ENCODE results near the gene CA10. TPM values are rescaled to one million over a fixed set of nuclear protein-coding genes. Genes with fewer than 3 reads are reported as not detected.

CA10 gene
- total and polyA plus RNA-seq, 8 donors: 1.3 TPM; not detected in 7

GRCh38 chr17:52134641-52135040 lies 23.9 kb downstream of the CA10 start:
- no peak for DNase-seq
- H3K36me3 ChIP-seq: no peaks in the 10 kb centered on the region
- no peak overlapping the region for H3K27ac ChIP-seq
- peaks cover 0 to 16% (median 3%) of the 10 kb centered on the region in 4 donors for H3K4me1 ChIP-seq
- intact Hi-C loops (cut with DNase I; ENCODE audit: low total_unique reads): no loop called here
- no peak overlapping the region for H3K4me3 ChIP-seq
- H3K9me3 ChIP-seq: no peaks in the 10 kb centered on the region
- H3K27me3 ChIP-seq: no peaks in the 10 kb centered on the region
- TF ChIP-seq, protein P1, sequence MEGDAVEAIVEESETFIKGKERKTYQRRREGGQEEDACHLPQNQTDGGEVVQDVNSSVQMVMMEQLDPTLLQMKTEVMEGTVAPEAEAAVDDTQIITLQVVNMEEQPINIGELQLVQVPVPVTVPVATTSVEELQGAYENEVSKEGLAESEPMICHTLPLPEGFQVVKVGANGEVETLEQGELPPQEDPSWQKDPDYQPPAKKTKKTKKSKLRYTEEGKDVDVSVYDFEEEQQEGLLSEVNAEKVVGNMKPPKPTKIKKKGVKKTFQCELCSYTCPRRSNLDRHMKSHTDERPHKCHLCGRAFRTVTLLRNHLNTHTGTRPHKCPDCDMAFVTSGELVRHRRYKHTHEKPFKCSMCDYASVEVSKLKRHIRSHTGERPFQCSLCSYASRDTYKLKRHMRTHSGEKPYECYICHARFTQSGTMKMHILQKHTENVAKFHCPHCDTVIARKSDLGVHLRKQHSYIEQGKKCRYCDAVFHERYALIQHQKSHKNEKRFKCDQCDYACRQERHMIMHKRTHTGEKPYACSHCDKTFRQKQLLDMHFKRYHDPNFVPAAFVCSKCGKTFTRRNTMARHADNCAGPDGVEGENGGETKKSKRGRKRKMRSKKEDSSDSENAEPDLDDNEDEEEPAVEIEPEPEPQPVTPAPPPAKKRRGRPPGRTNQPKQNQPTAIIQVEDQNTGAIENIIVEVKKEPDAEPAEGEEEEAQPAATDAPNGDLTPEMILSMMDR (IDR thresholded peaks at IDR 0.05): no peak
- no peak for TF ChIP-seq POLR2A (IDR thresholded peaks at IDR 0.05)
- no peak for TF ChIP-seq EP300 (IDR thresholded peaks at IDR 0.05)
- no peak for TF ChIP-seq POLR2AphosphoS5 (IDR thresholded peaks at IDR 0.05)
- WGBS, 5 donors: 44 to 81% (median 73%) methylated on average over 1 of the region's 1 CpG

DNA sequence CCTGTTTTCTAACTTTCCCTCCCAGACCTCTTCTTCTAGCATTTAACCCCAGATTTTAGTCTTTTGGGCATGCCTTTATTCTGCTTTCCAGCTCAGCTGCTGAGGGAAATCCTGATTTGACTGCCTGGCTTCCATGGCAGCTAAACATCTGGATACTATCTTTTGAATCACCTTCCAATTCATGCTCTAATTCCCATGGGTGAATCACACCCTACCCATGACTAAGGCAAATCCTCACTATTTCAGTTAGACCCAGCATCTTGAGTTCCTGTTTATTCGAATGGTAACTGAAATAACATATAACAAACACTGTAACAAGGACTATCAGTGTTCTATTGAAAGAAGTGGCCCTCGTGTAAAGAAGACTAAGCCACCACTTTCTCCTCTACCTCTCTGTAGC lies 29.8 kb downstream of the CA10 start:
- Histone ChIP-seq H3K36me3 (no peaks in the 10 kb centered on the region), H3K9me3 (no peaks in the 10 kb centered on the region), H3K4me1 (no peaks in the 10 kb centered on the region), H3K4me3 (no peak overlapping the region), H3K27ac (no peak overlapping the region), H3K27me3 (peaks cover 0 to 3% (median 0%) of the 10 kb centered on the region in 3 donors)
- intact Hi-C loops (cut with DNase I; ENCODE audit: low total_unique reads): no loop called here
- DNase-seq: no peak
- no peak for TF ChIP-seq EP300 (IDR thresholded peaks at IDR 0.05)
- TF ChIP-seq, protein P1 (IDR thresholded peaks at IDR 0.05): no peak
- TF ChIP-seq POLR2AphosphoS5 (IDR thresholded peaks at IDR 0.05): no peak
- TF ChIP-seq POLR2A (IDR thresholded peaks at IDR 0.05): no peak
- 62 to 69% (median 63%) methylated on average over 2 of the region's 2 CpGs for WGBS, 5 donors

DNA sequence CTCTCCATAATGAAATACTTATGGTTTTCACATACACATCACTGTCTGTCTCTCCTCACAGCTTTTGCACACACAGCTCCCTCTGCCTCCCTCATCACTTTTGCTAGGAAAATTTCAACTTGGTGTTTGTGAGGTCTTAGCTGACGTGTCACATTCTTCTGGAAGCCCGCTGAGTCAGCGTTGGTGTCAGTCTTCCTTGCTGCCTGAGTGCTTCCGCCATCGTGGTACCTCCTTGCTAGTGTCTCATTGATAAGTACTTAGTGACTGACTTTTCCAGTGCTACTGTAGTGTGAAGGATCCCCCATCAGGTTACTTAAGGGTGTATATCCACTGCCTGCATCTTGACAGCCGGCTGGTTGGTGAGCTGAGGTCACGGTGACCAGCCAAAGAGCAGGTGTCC lies 33.5 kb downstream of the CA10 start:
- intact Hi-C loops (cut with DNase I; ENCODE audit: low total_unique reads): no loop called here
- DNase-seq: no peak
- WGBS, 5 donors: 80 to 91% (median 86%) methylated on average over 7 of the region's 7 CpGs
- peaks cover 0 to 3% (median 0%) of the 10 kb centered on the region in 3 donors for H3K27me3 ChIP-seq
- peaks cover 0 to 7% (median 0%) of the 10 kb centered on the region in 4 donors for H3K9me3 ChIP-seq
- H3K4me3 ChIP-seq: no peak overlapping the region
- H3K4me1 ChIP-seq: no peaks in the 10 kb centered on the region
- no peak overlapping the region for H3K27ac ChIP-seq
- TF ChIP-seq, protein P1 (IDR thresholded peaks at IDR 0.05): no peak
- no peak for TF ChIP-seq POLR2AphosphoS5 (IDR thresholded peaks at IDR 0.05)
- no peak for TF ChIP-seq EP300 (IDR thresholded peaks at IDR 0.05)
- TF ChIP-seq POLR2A (IDR thresholded peaks at IDR 0.05): no peak
- no peaks in the 10 kb centered on the region for H3K36me3 ChIP-seq

DNA sequence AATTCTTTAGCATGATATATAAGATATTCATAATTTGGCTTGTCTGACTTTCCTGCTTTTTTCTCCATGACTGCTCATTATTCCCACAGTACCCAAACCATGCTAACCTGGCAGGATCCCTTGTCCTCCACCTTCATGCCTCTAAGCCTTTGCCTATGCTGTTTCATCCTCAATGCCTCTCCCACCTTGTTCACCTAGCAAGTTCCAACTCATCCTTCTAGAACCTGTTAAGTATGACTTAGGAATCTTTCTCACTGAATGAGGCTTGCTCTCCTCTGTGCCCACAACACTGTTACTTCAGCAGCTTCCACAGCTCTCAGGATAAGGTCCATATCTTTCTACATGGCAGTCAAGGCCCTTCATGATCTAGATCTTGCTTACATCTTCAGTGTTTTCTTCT lies 34.0 kb downstream of the CA10 start:
- H3K9me3 ChIP-seq: peaks cover 0 to 7% (median 0%) of the 10 kb centered on the region in 4 donors
- TF ChIP-seq POLR2AphosphoS5 (IDR thresholded peaks at IDR 0.05) (no peak), EP300 (IDR thresholded peaks at IDR 0.05) (no peak), POLR2A (IDR thresholded peaks at IDR 0.05) (no peak)
- TF ChIP-seq, protein P1 (IDR thresholded peaks at IDR 0.05): no peak
- no peak overlapping the region for H3K4me3 ChIP-seq
- DNase-seq: no peak
- intact Hi-C loops (cut with DNase I; ENCODE audit: low total_unique reads): no loop called here
- H3K36me3 ChIP-seq: no peaks in the 10 kb centered on the region
- H3K27ac ChIP-seq: no peak overlapping the region
- H3K4me1 ChIP-seq: no peaks in the 10 kb centered on the region
- peaks cover 0 to 3% (median 0%) of the 10 kb centered on the region in 3 donors for H3K27me3 ChIP-seq
